ENCODE measurements around the gene NOP10. TPM values are rescaled to one million over a fixed set of nuclear protein-coding genes. Genes with fewer than 3 reads are reported as not detected.

Gene NOP10
- total RNA-seq, 4 donors from 2014 or later: 142 to 194 (median 170) TPM

- Histone ChIP-seq H3K9me3 (no peaks in the 10 kb centered on the region), H3K27me3 (no peaks in the 10 kb centered on the region), H3K27ac (no peak overlapping the region), H3K4me3 (no peak overlapping the region), H3K4me1 (peaks cover 0 to under 1% of the 10 kb centered on the region in 2 donors), H3K36me3 (peaks cover 0 to 15% of the 10 kb centered on the region in 2 donors)
- ATAC-seq (no peak), DNase-seq (no peak)
- in situ Hi-C loops (cut with MboI; ENCODE audit: low sequenced_read_pairs in 4 of 4): loop anchor here in 2 of 4 donors (10.0 to 25.0 kb wide), 4 partner anchors 115 to 627 kb away; partner anchors contain the start of genes EMC4 (in 1 of the 2) and ZNF770 (in 1 of the 2)
- intact Hi-C loops (cut with DNase I; ENCODE audit: low total_unique reads): no loop called here
- TF ChIP-seq CTCF (IDR thresholded peaks at IDR 0.05 in 4 of 5, conservative IDR thresholded peaks at IDR 0.05 in 1 of 5) (no peak), POLR2A (IDR thresholded peaks at IDR 0.05) (no peak)
These were observed 17.4 kb upstream of the NOP10 start for GRCh38 chr15:34360298-34360697.

GRCh38 chr15:34359416-34359815, 16.5 kb upstream of the NOP10 start:
- H3K4me3 ChIP-seq: no peak overlapping the region
- no peaks in the 10 kb centered on the region for H3K4me1 ChIP-seq
- in situ Hi-C loops (cut with MboI; ENCODE audit: low sequenced_read_pairs in 4 of 4): loop anchor here in 1 of 4 donors (25.0 kb wide), 3 partner anchors 122 to 628 kb away; partner anchors contain the start of genes EMC4 and ZNF770
- TF ChIP-seq CTCF (IDR thresholded peaks at IDR 0.05 in 4 of 5, conservative IDR thresholded peaks at IDR 0.05 in 1 of 5) (no peak), POLR2A (IDR thresholded peaks at IDR 0.05) (no peak)
- no peaks in the 10 kb centered on the region for H3K27me3 ChIP-seq
- H3K36me3 ChIP-seq: peaks cover 0 to 15% of the 10 kb centered on the region in 2 donors
- intact Hi-C loops (cut with DNase I; ENCODE audit: low total_unique reads): no loop called here
- ATAC-seq (no peak), DNase-seq (no peak)
- H3K9me3 ChIP-seq: no peaks in the 10 kb centered on the region
- no peak overlapping the region for H3K27ac ChIP-seq

GRCh38 chr15:34358948-34359347, 16.0 kb upstream of the NOP10 start:
- H3K27me3 ChIP-seq: no peaks in the 10 kb centered on the region
- H3K4me3 ChIP-seq: no peak overlapping the region
- no peak for DNase-seq
- no peak for ATAC-seq
- in situ Hi-C loops (cut with MboI; ENCODE audit: low sequenced_read_pairs in 4 of 4): loop anchor here in 1 of 4 donors (25.0 kb wide), 3 partner anchors 122 to 628 kb away; partner anchors contain the start of genes EMC4 and ZNF770
- H3K9me3 ChIP-seq: no peaks in the 10 kb centered on the region
- H3K4me1 ChIP-seq: no peaks in the 10 kb centered on the region
- TF ChIP-seq CTCF (IDR thresholded peaks at IDR 0.05 in 4 of 5, conservative IDR thresholded peaks at IDR 0.05 in 1 of 5) (no peak), POLR2A (IDR thresholded peaks at IDR 0.05) (no peak)
- H3K27ac ChIP-seq: no peak overlapping the region
- intact Hi-C loops (cut with DNase I; ENCODE audit: low total_unique reads): no loop called here
- peaks cover 0 to 15% of the 10 kb centered on the region in 2 donors for H3K36me3 ChIP-seq

GRCh38 chr15:34358367-34358766, 15.4 kb upstream of the NOP10 start:
- intact Hi-C loops (cut with DNase I; ENCODE audit: low total_unique reads) (no loop called here), in situ Hi-C loops (cut with MboI; ENCODE audit: low sequenced_read_pairs in 4 of 4) (loop anchor here in 1 of 4 donors (25.0 kb wide), 3 partner anchors 121 to 629 kb away; partner anchors contain the start of genes EMC4 and ZNF770)
- no peaks in the 10 kb centered on the region for H3K9me3 ChIP-seq
- no peak overlapping the region for H3K27ac ChIP-seq
- no peaks in the 10 kb centered on the region for H3K4me1 ChIP-seq
- DNase-seq: no peak
- TF ChIP-seq CTCF (IDR thresholded peaks at IDR 0.05 in 4 of 5, conservative IDR thresholded peaks at IDR 0.05 in 1 of 5): no peak
- no peak for TF ChIP-seq POLR2A (IDR thresholded peaks at IDR 0.05)
- no peak overlapping the region for H3K4me3 ChIP-seq
- no peaks in the 10 kb centered on the region for H3K27me3 ChIP-seq
- H3K36me3 ChIP-seq: peaks cover 0 to 15% of the 10 kb centered on the region in 2 donors
- no peak for ATAC-seq

All from gastrocnemius medialis (tissue), 4 donors.